ENCODE results near the gene SLA2.
"Not testable (repeated sequence)": the region's sequence is repeated elsewhere in the genome, so short reads cannot be mapped to it uniquely, and the experiment has no call there.

The SLA2 gene
- 50.0 to 70.4 (median 58.8) reads per million in 4 donors for total RNA-seq

- peak; percentile 23 to 83 (median 57) for DNase-seq
Measured at GRCh38 chr20:36645998-36646397, at the start of gene SLA2. SLA2 (minus strand) TSS chr20:36646196; CDS start chr20:36641335, 4,861 bp downstream.

GRCh38 chr20:36695467-36695866 is 49.5 kb upstream of the SLA2 start:
- DNase-seq: not testable (repeated sequence)

GRCh38 chr20:36688630-36689029 is 42.6 kb upstream of the SLA2 start:
- DNase-seq: no peak

- DNase-seq: no peak
Measured at GRCh38 chr20:36687850-36688249, 41.9 kb upstream of the SLA2 start.

- no peak for DNase-seq
Measured at GRCh38 chr20:36686944-36687343, 40.9 kb upstream of the SLA2 start.

GRCh38 chr20:36686504-36686903 is 40.5 kb upstream of the SLA2 start:
- no peak for DNase-seq

GRCh38 chr20:36684747-36685146 is 38.8 kb upstream of the SLA2 start:
- DNase-seq: no peak

- no peak for DNase-seq
Measured at GRCh38 chr20:36682311-36682710, 36.3 kb upstream of the SLA2 start.

GRCh38 chr20:36677422-36677771 is 31.4 kb upstream of the SLA2 start:
- DNase-seq: no peak

- no peak for DNase-seq
Measured at GRCh38 chr20:36676701-36677421, 30.9 kb upstream of the SLA2 start.

GRCh38 chr20:36675545-36675944 is 29.5 kb upstream of the SLA2 start:
- DNase-seq: not testable (repeated sequence)

- no peak for DNase-seq
Measured at GRCh38 chr20:36672991-36673390, 27.0 kb upstream of the SLA2 start.

- DNase-seq: no peak
Measured at GRCh38 chr20:36670665-36671357, 24.8 kb upstream of the SLA2 start.

GRCh38 chr20:36666181-36666740 is 20.3 kb upstream of the SLA2 start:
- no peak for DNase-seq

- no peak for DNase-seq
Measured at GRCh38 chr20:36663031-36663430, 17.0 kb upstream of the SLA2 start.

GRCh38 chr20:36658300-36658699 is 12.3 kb upstream of the SLA2 start:
- DNase-seq: peak in 1 of 5 donors; percentile 76

- DNase-seq: no peak
Measured at GRCh38 chr20:36656733-36657132, 10.7 kb upstream of the SLA2 start.

- DNase-seq: no peak
Measured at GRCh38 chr20:36655004-36655403, 9.0 kb upstream of the SLA2 start.

- DNase-seq: no peak
Measured at GRCh38 chr20:36654506-36654905, 8.5 kb upstream of the SLA2 start.

- DNase-seq: no peak
Measured at GRCh38 chr20:36653456-36653855, 7.5 kb upstream of the SLA2 start.

- DNase-seq: no peak
Measured at GRCh38 chr20:36647196-36648121, 1.5 kb upstream of the SLA2 start.

GRCh38 chr20:36646678-36647077 is 682 bp upstream of the SLA2 start:
- DNase-seq: no peak

- DNase-seq: no peak
Measured at GRCh38 chr20:36645353-36645752, 643 bp downstream of the SLA2 start.

Data from T-helper 1 cell (primary cell).